Measurements from ENCODE around the gene RAB40C.
A peak's percentile ranks its signal among the peaks of the same experiment; 100 is the strongest.

The RAB40C gene

DNA sequence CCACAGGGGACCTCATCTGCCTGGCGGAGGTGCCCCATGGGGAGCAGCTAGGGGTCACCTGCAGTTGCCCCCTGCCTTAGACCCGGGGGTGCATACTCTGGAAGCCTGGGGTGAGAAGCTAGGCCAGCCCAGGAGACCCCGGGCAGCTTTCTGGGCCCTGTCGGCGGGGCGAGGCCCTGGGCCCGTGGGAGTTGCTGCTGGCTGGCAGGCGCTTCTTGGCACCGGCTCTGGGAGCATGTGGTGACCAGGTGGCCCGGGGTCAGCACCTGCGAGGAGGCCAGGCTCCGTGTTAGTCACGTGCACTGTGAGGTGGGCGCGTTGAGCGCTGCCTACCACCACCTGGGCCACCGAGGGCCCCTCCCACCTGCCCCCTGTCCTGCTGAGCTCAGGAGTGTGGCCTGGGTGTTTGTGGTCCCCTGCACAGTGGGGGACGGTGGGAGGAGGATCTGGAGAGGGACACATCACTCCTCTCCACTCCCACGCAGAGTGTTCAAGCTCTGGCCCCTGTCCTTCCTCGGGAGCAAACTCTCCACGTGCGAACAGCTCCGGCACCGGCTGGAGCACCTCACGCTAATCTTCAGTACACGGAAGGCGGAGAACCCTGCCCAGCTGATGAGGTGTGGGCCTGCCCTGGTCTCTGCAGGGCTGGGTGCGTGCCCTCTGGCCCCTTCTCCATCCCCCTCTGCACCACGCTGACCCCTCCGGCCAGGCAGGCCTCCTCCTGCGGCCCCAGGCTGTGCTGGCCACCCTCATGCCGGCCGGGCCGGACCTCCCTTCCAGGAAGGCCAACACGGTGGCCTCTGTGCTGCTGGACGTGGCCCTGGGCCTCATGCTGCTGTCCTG, 14.3 kb upstream of the RAB40C start:
- no peak for DNase-seq

- no peak for DNase-seq
Observed at GRCh38 chr16:576197-576822, 13.6 kb upstream of the RAB40C start.

DNA sequence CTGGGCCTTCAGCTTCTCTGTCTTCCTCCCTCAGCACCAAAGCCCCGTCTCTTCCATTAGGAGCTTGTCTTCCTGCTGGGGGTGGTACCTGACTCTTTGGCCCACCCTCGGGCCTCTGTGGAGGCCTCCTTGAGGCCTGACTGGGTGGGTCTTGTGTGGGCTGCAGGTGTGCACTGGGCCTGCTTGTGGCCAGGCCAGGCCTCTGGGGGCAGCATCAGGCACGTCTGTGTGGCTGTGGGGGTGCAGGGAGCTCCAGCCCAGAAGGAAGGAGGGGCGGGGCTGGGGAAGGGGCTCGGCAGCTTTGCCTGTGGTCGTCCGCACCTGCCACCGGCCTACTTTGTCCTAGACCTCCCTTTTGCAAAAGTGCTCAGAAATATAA, 13.1 kb upstream of the RAB40C start:
- no peak for DNase-seq

DNA sequence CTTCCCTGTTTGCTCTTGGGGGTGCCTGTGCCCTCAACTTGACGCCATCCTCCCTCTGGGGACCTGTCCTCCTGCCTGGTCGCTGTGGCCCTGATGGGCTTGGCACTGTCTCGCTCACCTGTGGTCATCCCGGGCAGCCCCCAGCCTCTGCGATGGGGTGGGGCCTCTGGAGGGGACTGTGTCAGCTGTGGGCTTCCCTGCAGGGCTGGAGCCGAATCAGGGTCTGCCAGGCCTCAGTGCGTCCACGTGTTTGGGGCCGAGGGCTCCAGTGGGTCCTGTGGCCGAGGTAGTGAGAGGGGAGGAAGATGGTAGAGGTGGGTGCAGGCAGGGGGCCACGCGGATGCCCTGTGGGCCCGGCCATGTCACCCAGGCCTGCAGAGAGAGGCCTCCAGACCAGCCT, 12.1 kb upstream of the RAB40C start:
- no peak for DNase-seq

DNA sequence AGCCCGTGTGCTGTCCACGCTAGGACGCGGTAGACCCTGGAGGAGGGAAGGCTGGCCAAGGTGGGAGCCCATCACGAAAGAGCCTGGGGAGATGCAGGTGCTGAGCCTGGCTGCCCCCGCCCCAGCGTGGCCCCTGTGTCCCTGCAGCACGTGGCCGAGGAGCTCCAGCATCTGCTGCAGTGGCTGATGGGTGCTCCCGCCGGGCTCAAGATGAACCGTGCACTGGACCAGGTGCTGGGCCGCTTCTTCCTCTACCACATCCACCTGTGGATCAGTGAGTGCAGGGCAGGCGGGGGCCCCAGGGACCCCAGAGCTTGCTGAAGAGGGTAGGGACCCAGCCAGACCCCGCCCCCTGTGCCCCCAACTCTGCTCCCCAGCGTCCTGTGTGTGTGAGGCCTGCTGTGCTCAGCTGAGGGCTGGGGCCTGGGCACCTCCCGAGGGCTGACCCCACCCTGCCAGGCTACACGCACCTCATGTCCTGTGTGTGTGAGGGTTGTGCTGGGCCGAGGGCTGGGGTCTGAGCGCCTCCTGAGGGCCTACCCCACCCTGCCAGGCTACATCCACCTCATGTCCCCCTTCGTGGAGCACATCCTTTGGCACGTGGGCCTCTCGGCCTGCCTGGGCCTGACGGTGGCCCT, 11.5 kb upstream of the RAB40C start:
- no peak for DNase-seq

DNA sequence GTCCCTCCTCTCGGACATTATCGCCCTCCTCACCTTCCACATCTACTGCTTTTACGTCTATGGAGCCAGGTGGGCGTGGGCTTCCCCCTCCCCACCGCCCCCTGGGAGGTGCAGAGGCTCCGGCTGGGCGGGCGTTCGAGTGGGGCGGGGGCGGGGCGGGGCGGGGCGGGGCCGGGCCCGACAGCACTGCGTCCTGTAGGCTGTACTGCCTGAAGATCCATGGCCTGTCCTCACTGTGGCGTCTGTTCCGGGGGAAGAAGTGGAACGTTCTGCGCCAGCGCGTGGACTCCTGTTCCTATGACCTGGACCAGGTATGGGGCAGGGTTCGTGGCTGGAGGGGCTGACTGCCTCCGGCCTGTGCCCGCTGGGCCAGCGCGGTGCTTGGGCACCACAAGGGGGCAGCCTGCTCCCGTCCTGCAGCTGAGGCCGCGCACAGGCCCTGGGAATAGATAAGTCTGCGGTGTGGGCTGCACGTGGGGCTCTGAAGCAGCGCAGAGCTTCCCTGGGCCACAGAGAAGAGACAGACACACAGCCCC, 10.9 kb upstream of the RAB40C start:
- DNase-seq = peak; percentile 55 to 62

- no peak for DNase-seq
Observed at GRCh38 chr16:580141-580945, 9.5 kb upstream of the RAB40C start.

- DNase-seq = no peak
Observed at GRCh38 chr16:580946-581498, 8.8 kb upstream of the RAB40C start.

DNA sequence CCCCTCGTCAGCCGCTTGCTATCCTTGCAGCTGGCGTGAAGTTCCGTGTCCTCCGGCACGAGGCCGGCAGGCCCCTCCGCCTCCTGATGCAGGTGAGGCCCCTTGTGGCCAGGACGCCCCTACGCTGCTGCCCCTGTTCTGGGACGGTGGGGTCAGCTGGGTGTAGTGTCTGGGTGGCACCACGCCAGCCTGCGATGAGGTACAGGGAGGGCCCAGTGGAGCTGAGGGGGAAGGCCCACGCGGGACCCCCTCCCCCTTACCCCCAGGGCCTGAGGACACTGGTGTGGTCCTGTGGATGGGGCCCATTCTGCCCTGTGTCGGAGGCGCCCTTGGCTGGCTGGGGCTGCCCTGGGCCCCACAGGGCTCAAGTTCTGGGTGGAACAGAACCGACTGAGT, 7.7 kb upstream of the RAB40C start:
- no peak for DNase-seq

DNA sequence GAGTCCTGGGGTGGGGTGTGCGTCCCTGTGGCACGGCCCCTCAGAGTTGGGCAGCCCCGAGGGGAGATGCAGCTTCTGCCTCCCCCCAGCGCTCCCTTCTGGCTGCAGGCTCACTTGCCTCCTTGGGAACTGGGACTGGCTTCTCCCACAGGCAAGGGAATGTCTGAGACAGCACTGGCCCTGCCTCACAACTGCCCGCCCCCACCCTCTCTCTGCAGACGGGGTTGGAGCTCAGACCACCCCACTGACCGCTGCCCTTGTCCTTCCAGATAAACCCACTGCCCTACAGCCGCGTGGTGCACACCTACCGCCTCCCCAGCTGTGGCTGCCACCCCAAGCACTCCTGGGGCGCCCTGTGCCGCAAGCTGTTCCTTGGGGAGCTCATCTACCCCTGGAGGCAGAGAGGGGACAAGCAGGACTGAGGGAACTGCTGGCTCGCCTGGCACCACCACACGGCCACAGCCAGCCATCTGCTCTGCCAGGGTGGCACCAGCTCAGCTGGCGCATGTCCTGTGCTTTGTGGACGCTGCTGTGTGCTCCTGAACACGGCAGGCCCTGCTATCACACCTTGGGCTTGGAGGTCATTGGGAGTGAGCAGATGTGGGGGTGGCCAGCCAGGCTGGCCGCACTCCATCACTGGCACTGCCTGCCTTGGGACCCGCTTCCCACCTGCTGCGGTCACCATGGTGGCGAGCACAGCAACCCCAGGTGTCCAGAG, 7.1 kb upstream of the RAB40C start:
- no peak for DNase-seq

GRCh38 chr16:583470-583814, 6.4 kb upstream of the RAB40C start:
- no peak for DNase-seq

DNA sequence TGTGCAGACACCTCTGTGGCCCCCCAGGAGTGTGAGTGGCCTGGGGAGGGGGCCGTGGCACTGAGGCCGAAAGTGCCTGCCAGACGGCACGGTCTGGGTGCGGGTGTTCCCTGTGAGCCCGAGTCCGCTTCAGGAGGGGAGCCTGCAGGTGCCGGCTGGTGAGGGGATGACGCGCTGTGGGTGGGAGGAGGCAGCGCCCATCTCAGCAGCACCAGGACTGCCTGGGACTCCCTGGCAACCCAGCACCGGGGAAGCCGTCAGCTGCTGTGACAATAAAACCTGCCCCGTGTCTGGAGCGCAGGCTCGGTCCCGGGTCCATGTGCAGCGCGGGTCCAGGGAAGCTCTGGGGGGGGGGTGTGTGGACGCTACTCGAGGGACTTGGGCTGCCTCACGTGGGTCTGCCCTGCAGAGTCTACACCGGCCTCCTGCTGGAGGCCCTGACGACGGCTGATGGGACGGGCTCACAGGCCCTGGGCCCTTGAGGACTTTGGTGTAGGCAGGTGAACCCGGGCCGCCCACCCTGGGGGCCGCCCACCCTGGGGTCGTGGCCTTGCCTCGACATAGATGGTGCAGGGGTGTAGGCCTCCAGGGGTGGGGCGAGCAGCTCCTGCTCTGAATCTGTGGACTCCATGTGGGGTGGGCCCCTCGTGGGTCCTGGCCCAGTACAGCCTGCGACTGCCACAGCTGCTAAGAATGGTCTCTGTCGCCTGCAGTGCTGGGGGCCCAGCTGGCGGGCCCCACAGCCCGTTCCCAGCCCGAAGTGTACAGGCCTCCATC, 5.9 kb upstream of the RAB40C start:
- DNase-seq = no peak

DNA sequence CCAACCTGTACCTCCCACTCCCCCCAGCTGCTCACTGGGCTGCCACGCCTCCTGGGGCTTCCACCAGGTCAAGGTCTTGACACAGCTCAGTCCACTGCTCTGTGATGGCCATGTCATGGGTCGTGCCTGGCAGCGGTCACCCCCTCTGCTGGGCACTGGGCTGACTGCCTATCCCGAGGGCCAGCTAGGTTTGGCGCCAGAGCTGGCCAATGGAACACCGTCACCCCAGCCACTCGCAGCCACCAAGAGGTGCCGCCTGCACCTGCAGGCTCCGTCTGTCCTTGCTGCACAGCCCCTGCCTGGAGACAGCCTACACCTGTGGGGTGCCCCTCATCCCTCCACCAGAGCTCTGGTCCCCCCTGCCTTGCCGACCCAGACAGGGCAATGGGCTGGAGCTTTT, 4.5 kb upstream of the RAB40C start:
- DNase-seq = no peak

DNA sequence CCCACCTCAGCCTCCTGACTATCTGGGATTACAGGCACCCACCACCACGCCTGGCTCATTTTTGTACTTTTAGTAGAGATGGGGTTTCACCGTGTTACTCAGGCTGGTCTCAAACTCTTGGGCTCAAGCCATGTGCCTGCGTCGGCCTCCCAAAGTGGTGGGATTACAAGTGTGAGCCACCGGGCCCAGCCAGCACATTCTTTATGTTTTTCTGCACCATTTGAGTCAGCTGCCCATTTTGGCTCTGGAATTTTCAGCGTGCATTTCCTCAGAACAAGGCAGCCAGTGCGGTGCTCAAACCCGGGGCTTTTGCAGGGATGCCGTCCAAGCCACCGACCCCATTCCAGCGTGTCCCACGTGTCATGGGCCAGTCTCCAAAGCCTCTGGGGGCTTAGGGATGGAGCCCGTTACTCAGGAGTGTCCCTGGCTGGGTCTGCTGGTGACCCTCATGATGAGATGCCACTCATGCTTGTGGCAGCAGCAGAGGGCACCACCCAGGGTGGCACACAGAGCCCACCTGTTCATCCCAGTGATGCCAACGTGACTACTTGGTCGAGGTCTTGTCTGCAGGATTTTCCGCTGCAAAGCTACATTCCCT, 3.7 kb upstream of the RAB40C start:
- no peak for DNase-seq

DNA sequence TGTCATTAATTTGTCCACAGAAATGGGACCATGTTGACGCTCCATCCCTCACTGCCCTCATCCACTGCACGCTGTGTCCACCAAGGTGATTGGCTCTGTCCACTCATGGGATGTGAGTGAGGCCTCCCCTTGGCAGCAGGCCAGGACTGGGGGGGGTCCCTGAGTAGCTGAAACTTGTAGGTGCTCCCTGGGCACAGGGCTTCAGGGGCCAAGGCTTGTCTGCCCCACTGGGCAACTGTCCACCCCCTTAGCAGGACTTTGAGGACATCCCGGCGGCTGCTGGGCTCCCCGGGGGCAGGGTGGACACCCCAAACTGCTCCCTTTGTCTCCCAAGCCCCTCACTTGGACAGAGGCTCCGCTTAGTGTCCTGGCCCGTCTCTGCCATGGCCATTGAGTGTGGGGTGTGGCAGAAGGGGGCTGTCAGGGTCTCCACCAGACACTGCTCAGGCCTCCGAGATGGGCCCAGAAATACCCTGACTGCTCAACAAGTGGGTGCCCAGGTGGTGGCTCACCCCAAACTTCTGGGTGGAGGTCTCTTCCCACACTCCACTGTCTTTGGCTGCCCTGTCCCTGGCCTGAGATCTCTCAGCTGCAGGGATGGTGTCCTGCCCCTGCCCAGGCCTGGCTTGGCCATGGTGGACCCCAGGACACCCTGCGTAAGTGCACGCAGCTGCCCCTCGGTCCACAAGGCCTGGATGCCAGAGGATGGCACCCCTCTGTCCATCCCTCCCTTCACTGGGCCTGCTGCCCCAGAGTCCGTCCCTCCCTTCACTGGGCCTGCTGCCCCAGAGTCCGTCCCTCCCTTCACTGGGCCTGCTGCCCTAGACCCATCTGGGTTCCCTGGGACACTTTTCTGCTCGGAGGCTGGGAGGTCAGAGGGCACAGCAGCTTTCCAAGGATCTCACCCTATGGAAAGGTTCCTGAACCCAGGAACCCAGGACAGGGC, 2.9 kb upstream of the RAB40C start:
- no peak for DNase-seq

DNA sequence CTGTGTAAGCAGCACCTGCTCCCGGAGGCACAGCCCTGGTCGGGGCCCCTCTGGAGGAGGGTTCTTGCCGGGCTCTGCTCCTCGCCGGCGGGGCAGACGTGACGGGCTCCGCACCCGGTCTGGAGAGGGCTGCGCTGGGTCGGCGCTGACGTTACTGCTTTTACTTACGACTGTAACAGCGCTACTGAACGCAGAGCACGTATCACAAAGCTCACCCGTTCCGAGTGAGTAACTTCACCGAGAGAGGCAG, 1.3 kb upstream of the RAB40C start:
- peak; percentile 60 to 63 for DNase-seq

- peak; percentile 96 to 97 for DNase-seq
Observed at GRCh38 chr16:588889-589657, 793 bp upstream of the RAB40C start.

GRCh38 chr16:590188-590814, 435 bp downstream of the RAB40C start:
- DNase-seq = no peak

- no peak for DNase-seq
Observed at GRCh38 chr16:590815-591200, 942 bp downstream of the RAB40C start.
